Fibroblast of the conjunctiva (primary cell): Measurements from ENCODE around the gene MVB12B.
"Not testable (repeated sequence)": the region's sequence is repeated elsewhere in the genome, so short reads cannot be mapped to it uniquely, and the experiment has no call there.

ENCODE experiments used
- DNase-seq: peaks from one replicate; pipeline ENCODE4 v3.0.0-alpha.2; 2010; ENCODE audit warnings: low read depth

MVB12B gene

DNA sequence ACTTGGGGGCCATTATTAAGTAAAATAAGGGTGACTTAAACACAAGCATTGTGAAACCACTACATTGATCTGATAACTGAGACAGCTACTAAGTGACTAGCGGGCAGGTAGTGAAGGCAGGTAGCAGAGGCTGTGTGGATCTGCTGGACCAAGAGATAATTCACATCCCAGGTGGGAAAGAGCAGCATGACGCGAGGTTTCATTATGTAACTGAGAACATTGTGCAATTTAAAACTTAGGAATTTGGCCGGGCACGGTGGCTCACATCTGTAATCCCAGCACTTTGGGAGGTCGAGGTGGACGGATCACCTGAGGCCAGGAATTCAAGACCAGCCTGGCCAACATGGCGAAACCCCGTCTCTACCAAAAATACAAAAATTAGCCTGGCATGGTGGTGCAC lies 213.8 kb downstream of the MVB12B start:
- not testable (repeated sequence) for DNase-seq

DNA sequence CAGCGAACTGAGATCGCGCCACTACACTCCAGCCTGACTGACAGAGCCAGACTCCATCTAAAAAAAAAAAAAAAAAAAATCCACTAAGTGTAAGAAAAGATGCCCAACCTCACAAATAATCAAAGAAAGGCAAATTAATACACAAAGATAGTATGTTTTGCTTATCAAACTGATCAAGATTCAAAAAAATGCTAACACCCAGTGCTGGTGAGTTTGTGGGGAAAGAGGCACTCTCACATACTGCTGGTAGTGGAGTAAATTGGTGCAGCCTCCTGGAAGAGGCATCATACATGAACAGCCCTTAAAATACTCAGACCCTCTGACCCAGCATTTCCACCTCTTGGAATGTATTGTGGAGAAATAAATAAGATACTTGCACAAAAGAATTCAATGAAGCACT lies 216.9 kb downstream of the MVB12B start:
- no peak for DNase-seq

DNA sequence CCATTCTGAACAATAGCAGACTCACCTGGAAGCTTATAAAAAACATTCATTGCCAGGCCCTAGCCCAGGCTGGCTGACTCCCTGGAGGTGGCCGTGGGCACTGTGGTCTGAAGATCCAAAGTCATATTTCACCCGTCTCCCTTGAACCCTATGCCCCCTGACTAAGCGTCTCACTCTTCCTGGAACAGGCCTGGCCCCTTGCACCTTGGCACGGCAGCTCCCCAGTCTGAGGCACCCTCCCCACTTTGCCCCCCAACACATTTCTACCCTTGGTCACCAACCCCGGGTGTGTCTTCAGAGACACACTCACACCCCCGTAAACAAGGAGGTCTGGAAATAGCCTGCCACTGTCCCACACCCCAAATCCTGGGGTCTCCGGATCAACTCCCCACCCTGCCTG lies 218.5 kb downstream of the MVB12B start:
- DNase-seq = no peak

DNA sequence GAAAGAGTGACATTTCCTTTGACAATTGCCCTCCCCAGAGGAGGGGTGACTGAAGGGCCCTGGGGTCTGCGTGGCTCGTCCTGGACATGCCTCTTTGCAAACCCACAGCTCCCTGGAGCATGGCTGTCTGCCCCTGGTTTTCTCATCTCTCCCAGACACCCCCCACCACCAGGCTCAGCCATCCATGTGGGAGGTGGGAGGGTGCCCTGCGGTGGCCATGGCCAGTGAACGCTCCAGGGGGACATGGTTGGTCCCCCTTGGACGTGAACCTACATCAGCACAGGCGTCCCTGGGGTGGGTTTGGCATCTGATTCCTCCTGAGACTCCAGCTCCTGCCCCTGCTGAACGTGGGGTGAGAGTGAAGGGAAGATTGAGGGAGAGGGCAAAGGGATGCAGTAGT lies 219.4 kb downstream of the MVB12B start:
- DNase-seq = no peak

DNA sequence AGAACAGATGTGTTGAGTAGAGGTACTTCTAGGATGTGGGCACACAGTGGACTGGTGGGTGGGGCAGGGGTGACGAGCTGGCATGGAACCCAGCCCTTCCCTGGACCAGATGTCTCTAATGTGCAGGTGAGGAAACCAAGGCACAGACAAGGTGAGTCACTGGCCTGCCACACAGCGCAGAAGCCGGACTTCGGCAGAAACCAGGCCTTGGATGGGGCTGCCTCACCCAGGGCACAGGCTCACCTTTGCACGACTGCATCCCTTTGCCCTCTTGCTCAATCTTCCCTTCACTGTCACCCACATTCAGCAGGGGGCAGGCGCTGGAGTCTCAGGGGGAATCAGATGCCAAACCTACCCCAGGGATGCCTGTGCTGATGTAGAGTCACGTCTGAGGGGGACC lies 221.7 kb downstream of the MVB12B start:
- DNase-seq = no peak

DNA sequence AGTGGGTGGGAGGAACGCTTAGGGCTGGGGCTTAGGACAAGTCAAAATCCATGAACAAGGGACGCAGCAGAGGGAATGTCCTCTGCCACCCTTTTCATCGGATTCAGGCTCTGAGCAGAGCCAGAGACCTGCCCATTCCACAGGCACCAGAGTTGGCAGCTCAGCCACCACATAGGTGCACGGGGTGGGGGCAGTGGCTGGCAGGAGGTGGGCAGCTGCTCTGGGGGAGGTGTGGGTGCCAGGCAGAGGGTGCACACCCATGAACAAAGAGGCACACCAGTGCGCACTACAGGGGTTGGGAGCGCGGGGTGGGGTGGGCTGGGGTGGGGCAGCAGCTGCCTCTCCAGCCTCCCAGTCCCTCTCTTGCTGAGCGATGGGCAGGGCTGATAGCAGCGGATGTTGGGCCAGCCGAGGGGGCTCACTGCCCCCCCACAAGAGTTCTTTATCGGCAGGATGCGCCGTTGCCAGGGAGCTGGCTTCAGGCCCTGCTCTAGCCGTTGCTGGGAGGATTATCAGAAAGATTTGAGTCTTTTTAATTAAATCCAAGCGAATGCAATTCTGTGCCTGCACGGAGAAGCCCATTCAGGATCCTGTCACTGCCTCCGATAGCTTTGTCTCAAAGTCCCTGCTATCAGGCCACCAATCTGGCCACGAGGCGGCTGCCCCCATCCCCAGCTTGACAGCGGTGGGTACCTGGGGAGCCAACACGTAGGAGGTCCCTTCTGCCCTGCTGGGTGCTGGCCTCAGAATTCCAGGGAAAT lies 222.8 kb downstream of the MVB12B start:
- no peak for DNase-seq

DNA sequence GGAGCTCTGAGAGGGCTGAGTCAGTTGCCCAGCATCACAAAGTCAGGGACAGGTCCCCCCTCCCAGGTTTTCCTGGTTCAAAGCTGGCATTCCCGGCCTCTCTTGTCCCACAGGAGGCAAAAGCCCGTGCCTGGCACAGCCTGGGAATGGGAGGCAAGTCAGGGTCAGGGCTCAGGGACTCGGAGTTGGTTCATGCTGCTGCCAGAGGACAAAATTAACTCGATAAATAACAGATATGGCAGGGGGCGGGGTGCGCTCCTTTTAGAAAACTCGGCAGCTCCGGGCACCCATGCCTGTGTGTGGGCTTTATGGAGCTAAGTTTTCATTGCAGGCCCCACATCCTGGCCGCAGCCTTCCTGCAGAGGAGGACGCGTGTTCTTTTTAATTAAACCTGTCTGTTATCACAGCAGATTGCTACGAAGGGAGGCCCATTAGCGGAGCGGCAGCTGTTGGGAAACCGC lies 224.3 kb downstream of the MVB12B start:
- no peak for DNase-seq

DNA sequence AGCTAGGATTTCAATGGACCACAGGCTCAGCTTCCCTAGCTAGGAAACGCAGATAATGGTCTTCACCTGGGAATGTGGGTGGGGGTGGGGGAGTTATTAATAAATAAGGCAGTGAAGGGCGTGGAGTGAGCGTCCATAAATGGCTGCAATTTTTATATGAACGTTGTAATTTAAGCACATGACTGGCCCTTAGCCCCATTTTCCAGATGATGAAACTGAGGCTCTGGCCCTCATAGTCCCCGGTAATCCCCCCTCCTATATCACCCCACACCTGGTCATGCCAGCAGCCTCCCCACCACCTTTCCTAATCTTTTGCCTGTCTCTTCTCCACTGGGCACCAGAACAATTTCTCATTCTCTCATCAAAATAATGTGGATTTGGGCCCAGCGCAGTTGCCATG lies 225.2 kb downstream of the MVB12B start:
- DNase-seq = no peak

DNA sequence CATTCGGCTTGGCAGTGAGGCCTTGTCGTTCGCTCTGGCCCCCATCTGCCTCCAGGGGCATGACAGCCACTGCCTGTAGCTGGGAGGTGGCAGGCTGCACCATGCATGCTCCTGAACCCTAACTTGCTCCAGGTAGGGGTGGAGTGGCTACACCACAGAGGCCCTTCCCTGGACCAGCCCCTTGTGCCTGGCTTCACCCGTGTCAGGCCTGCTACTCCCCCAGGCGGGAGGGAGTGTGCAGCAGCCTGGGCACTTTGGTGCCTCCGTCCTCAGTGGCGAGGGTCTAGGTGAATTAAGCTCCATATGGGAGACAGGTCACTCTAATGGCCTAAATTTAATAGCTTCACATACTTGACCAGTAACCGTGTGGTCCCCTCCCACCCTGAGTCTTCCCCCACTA lies 227.7 kb downstream of the MVB12B start:
- DNase-seq = no peak

DNA sequence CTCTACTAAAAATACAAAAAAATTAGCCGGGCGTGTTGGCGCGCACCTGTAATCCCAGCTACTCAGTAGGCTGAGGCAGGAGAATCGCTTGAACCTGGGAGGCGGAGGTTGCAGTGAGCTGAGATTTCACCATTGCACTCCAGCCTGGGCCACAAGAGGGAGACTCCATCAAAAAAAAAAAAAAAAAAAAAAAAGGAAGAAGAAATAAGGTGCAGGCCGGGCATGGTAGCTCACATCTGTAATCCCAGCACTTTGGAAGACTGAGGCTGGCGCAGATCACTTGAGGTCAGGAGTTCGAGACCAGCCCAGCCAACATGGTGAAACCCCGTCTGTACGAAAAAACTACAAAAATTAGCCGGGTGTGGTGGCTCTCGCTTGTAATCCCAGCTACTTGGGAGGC lies 228.8 kb downstream of the MVB12B start:
- DNase-seq = not testable (repeated sequence)
